ENCODE measurements around the gene ROCK1.
"Not testable (repeated sequence)": the region's sequence is repeated elsewhere in the genome, so short reads cannot be mapped to it uniquely, and the experiment has no call there.

Gene ROCK1

GRCh38 chr18:20975077-20975476, 136.5 kb downstream of the ROCK1 start:
- H3K4me3 ChIP-seq (ENCODE audit: low read depth, low read length), result no peak overlapping the region
- TF ChIP-seq MYC (IDR thresholded peaks at IDR 0.05; ENCODE audit: low read depth, low read length) (no peak), POLR2A (IDR thresholded peaks at IDR 0.05; ENCODE audit: extremely low read depth, insufficient read length) (no peak), CTCF (IDR thresholded peaks at IDR 0.05; ENCODE audit: low read depth, low read length) (no peak), MAX (IDR thresholded peaks at IDR 0.05; ENCODE audit: low read depth, low read length) (no peak)
- DNase-seq (ENCODE audit: low read depth), result no peak

GRCh38 chr18:20971886-20972267, 139.7 kb downstream of the ROCK1 start:
- H3K4me3 ChIP-seq (ENCODE audit: low read depth, low read length), result no peak overlapping the region
- DNase-seq (ENCODE audit: low read depth), result peak; percentile 49
- peak; percentile 45 for TF ChIP-seq CTCF (IDR thresholded peaks at IDR 0.05; ENCODE audit: low read depth, low read length)
- no peak for TF ChIP-seq MYC (IDR thresholded peaks at IDR 0.05; ENCODE audit: low read depth, low read length)
- no peak for TF ChIP-seq POLR2A (IDR thresholded peaks at IDR 0.05; ENCODE audit: extremely low read depth, insufficient read length)
- no peak for TF ChIP-seq MAX (IDR thresholded peaks at IDR 0.05; ENCODE audit: low read depth, low read length)

GRCh38 chr18:20966795-20967194, 144.8 kb downstream of the ROCK1 start:
- DNase-seq (ENCODE audit: low read depth), result no peak
- H3K4me3 ChIP-seq (ENCODE audit: low read depth, low read length), result no peak overlapping the region
- TF ChIP-seq CTCF (IDR thresholded peaks at IDR 0.05; ENCODE audit: low read depth, low read length), result no peak
- no peak for TF ChIP-seq MAX (IDR thresholded peaks at IDR 0.05; ENCODE audit: low read depth, low read length)
- no peak for TF ChIP-seq POLR2A (IDR thresholded peaks at IDR 0.05; ENCODE audit: extremely low read depth, insufficient read length)
- no peak for TF ChIP-seq MYC (IDR thresholded peaks at IDR 0.05; ENCODE audit: low read depth, low read length)

- H3K4me3 ChIP-seq (ENCODE audit: low read depth, low read length), result no peak overlapping the region
- no peak for DNase-seq (ENCODE audit: low read depth)
- TF ChIP-seq MAX (IDR thresholded peaks at IDR 0.05; ENCODE audit: low read depth, low read length) (no peak), POLR2A (IDR thresholded peaks at IDR 0.05; ENCODE audit: extremely low read depth, insufficient read length) (no peak), MYC (IDR thresholded peaks at IDR 0.05; ENCODE audit: low read depth, low read length) (no peak), CTCF (IDR thresholded peaks at IDR 0.05; ENCODE audit: low read depth, low read length) (no peak)
These were observed 148.6 kb downstream of the ROCK1 start for GRCh38 chr18:20963027-20963426.

DNA sequence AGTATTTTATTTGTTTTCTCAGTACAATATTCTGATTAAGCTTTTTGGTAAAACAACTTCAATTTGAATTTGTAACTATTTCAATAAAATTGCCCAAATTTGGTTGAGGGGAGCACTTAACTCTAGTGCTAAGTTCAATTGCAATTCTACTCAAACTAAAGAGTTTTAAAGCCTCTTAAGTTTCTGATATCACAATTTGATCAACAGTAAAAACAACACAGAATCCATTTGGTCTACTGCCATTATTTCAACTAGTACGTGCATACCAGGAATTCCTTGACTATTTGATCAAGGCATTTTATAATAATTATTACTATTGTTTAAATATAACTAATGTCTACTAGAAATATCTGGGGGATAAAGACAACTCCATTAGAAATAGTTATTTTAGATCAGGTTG, 150.9 kb downstream of the ROCK1 start:
- no peak overlapping the region for H3K4me3 ChIP-seq (ENCODE audit: low read depth, low read length)
- no peak for TF ChIP-seq MYC (IDR thresholded peaks at IDR 0.05; ENCODE audit: low read depth, low read length)
- no peak for TF ChIP-seq CTCF (IDR thresholded peaks at IDR 0.05; ENCODE audit: low read depth, low read length)
- no peak for TF ChIP-seq MAX (IDR thresholded peaks at IDR 0.05; ENCODE audit: low read depth, low read length)
- TF ChIP-seq POLR2A (IDR thresholded peaks at IDR 0.05; ENCODE audit: extremely low read depth, insufficient read length), result no peak
- no peak for DNase-seq (ENCODE audit: low read depth)

- not testable (repeated sequence) for H3K4me3 ChIP-seq (ENCODE audit: low read depth, low read length); DNase-seq (ENCODE audit: low read depth)
These were observed 160.8 kb downstream of the ROCK1 start for GRCh38 chr18:20950827-20951226.
